OCI-M1 (cell line): ENCODE results near the gene TMEM217.
"Not testable (repeated sequence)": the region's sequence is repeated elsewhere in the genome, so short reads cannot be mapped to it uniquely, and the experiment has no call there.

ENCODE experiments used
- DNase-seq: peaks from one replicate; lab custom pipeline; 2025; lab: John Stamatoyannopoulos, UW

Gene TMEM217

GRCh38 chr6:37257634-37258404 is at the start of gene TMEM217, which contains the start of gene TBC1D22B:
TMEM217 (minus strand) TSS chr6:37258144; CDS start chr6:37219030, 39,114 bp downstream.
TBC1D22B (plus strand) TSS chr6:37257772; CDS start chr6:37257918, 146 bp downstream.
- peak; percentile 98 for DNase-seq

- DNase-seq = not testable (repeated sequence)
Observed at GRCh38 chr6:37307484-37307883, 49.5 kb upstream of the TMEM217 start.

GRCh38 chr6:37306624-37307222 is 48.8 kb upstream of the TMEM217 start:
- no peak for DNase-seq

GRCh38 chr6:37305841-37306425 is 48.0 kb upstream of the TMEM217 start:
- no peak for DNase-seq

GRCh38 chr6:37304766-37305165 is 46.8 kb upstream of the TMEM217 start:
- no peak for DNase-seq

- DNase-seq = peak; percentile 80
Observed at GRCh38 chr6:37303891-37304503, 46.1 kb upstream of the TMEM217 start.

GRCh38 chr6:37303091-37303660 is 45.2 kb upstream of the TMEM217 start:
- no peak for DNase-seq

- peak; percentile 98 for DNase-seq
Observed at GRCh38 chr6:37302086-37302686, 44.2 kb upstream of the TMEM217 start.

GRCh38 chr6:37299990-37300389 is 42.0 kb upstream of the TMEM217 start:
- DNase-seq = no peak

GRCh38 chr6:37298958-37299357 is 41.0 kb upstream of the TMEM217 start:
- no peak for DNase-seq

- not testable (repeated sequence) for DNase-seq
Observed at GRCh38 chr6:37297637-37298036, 39.7 kb upstream of the TMEM217 start.

- DNase-seq = no peak
Observed at GRCh38 chr6:37293426-37293825, 35.5 kb upstream of the TMEM217 start.

GRCh38 chr6:37289931-37290330 is 32.0 kb upstream of the TMEM217 start:
- DNase-seq = no peak

GRCh38 chr6:37288247-37288646 is 30.3 kb upstream of the TMEM217 start:
- DNase-seq = no peak

- no peak for DNase-seq
Observed at GRCh38 chr6:37287519-37288157, 29.7 kb upstream of the TMEM217 start.

- DNase-seq = no peak
Observed at GRCh38 chr6:37285861-37286311, 27.9 kb upstream of the TMEM217 start.

GRCh38 chr6:37284781-37285180 is 26.8 kb upstream of the TMEM217 start:
- no peak for DNase-seq

- no peak for DNase-seq
Observed at GRCh38 chr6:37283671-37284151, 25.8 kb upstream of the TMEM217 start.

- no peak for DNase-seq
Observed at GRCh38 chr6:37283268-37283667, 25.3 kb upstream of the TMEM217 start.

- DNase-seq = no peak
Observed at GRCh38 chr6:37282371-37282770, 24.4 kb upstream of the TMEM217 start.
